OCI-LY1 (cell line): Measurements from ENCODE around the gene GPLD1.

ENCODE experiments used
- H2AFZ ChIP-seq: fragments of 200-600 bp; sonication (generic), shearing (Covaris generic); 2 replicates; pipeline ENCODE4 v1.6.0; 2014; ENCODE audit warnings: antibody characterized with exemption, mild to moderate bottlenecking, low read length
- H3F3A ChIP-seq: fragments of 200-600 bp; sonication (generic), shearing (Covaris generic); 2 replicates; pipeline ENCODE4 v1.6.0; 2014; ENCODE audit warnings: mild to moderate bottlenecking, antibody characterized with exemption, low read length, moderate library complexity; ENCODE audit not compliant: insufficient read depth
- H3K27ac ChIP-seq: fragments of 200-600 bp; sonication (generic); 2 replicates; pipeline ENCODE4 v1.5.1; 2014; ENCODE audit warnings: low read length, mixed run types, mild to moderate bottlenecking, low read depth; ENCODE audit not compliant: poor library complexity, severe bottlenecking
- H3K27me3 ChIP-seq: fragments of 200-600 bp; sonication (generic); 2 replicates; pipeline ENCODE4 v1.6.0; 2014; ENCODE audit warnings: antibody characterized with exemption, mild to moderate bottlenecking, low read length, moderate library complexity; ENCODE audit not compliant: insufficient read depth
- H3K36me3 ChIP-seq: fragments of 200-600 bp; sonication (generic); 2 replicates; pipeline ENCODE4 v1.6.1; 2014; ENCODE audit warnings: mild to moderate bottlenecking, antibody characterized with exemption, low read length, moderate library complexity, mixed read lengths; ENCODE audit not compliant: insufficient read depth
- H3K4me1 ChIP-seq: fragments of 200-600 bp; sonication (generic); 2 replicates; pipeline ENCODE4 v1.5.1; 2014; ENCODE audit warnings: mild to moderate bottlenecking, low read length, moderate library complexity; ENCODE audit not compliant: insufficient read depth, severe bottlenecking
- H3K4me2 ChIP-seq: fragments of 200-600 bp; sonication (generic), shearing (Covaris generic); 2 replicates; pipeline ENCODE4 v1.6.1; 2014; ENCODE audit warnings: low read length
- H3K4me3 ChIP-seq: fragments of 200-600 bp; sonication (generic); 2 replicates; pipeline ENCODE4 v1.5.1; 2014; ENCODE audit warnings: low read length, low read depth, mild to moderate bottlenecking, mixed read lengths; ENCODE audit not compliant: poor library complexity, severe bottlenecking
- H3K79me2 ChIP-seq: fragments of 200-600 bp; shearing (Covaris generic); 2 replicates; pipeline ENCODE4 v1.6.1; 2016; ENCODE audit warnings: mixed run types, low read length, mixed read lengths; ENCODE audit not compliant: insufficient read depth
- H3K9ac ChIP-seq: fragments of 200-600 bp; sonication (generic), shearing (Covaris generic); 2 replicates; pipeline ENCODE4 v1.6.1; 2014; ENCODE audit warnings: mild to moderate bottlenecking, low read length, mixed read lengths
- H3K9me2 ChIP-seq: fragments of 200-600 bp; sonication (generic), shearing (Covaris generic); 2 replicates; pipeline ENCODE4 v1.6.1; 2014; ENCODE audit warnings: low read depth, mild to moderate bottlenecking, low read length, mixed read lengths
- H3K9me3 ChIP-seq: fragments of 200-600 bp; shearing (Covaris generic); 2 replicates; pipeline ENCODE4 v1.6.1; 2014; ENCODE audit warnings: low read length, mixed read lengths
- H4K20me1 ChIP-seq: fragments of 200-600 bp; sonication (generic), shearing (Covaris generic); 2 replicates; pipeline ENCODE4 v1.6.0; 2016; ENCODE audit warnings: mild to moderate bottlenecking, low read length; ENCODE audit not compliant: insufficient read depth
- EZH2 ChIP-seq: fragments of 200-600 bp; sonication (generic), shearing (Covaris generic); IDR thresholded peaks from 2 replicates; pipeline ENCODE4 v1.8.0; 2017; ENCODE audit warnings: borderline replicate concordance, mixed run types, mild to moderate bottlenecking, antibody characterized with exemption, low read length, moderate library complexity, mixed read lengths
- TF ChIP-seq, protein P1 (sequence below): fragments of 200-600 bp; sonication (generic), shearing (Covaris generic); IDR thresholded peaks from 2 replicates; pipeline ENCODE4 v1.5.1; 2017; ENCODE audit warnings: mild to moderate bottlenecking, antibody characterized with exemption, low read length, moderate library complexity, mixed read lengths

Gene GPLD1

DNA sequence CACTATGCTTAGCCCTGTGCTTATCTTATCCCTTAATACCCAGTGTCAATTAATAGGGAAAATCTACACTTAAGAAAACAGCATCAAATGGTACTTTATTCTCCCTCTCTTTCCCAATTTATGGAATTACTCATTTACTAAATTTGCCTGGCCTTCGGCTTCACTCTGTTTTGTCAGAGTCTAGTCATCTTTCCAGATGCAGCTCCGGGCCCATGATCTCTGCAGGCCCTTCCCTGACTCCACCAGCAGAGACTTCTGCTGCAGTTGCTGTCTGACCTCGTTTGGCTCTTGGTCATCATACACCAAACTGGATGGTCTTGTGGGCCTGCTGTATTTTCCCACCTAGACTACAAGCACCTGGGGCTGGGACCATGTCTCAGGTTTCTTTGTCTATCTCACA is 59.3 kb downstream of the GPLD1 start:
- no peaks in the 10 kb centered on the region for H3K4me1 ChIP-seq
- H3K79me2 ChIP-seq = no peaks in the 10 kb centered on the region
- 0 out of 2 replicates have a peak, but pooled peaks cover 5% of the 10 kb centered on the region for H3F3A ChIP-seq
- H3K9me2 ChIP-seq = no peaks in the 10 kb centered on the region
- no peaks in the 10 kb centered on the region for H3K9me3 ChIP-seq
- TF ChIP-seq, protein P1, sequence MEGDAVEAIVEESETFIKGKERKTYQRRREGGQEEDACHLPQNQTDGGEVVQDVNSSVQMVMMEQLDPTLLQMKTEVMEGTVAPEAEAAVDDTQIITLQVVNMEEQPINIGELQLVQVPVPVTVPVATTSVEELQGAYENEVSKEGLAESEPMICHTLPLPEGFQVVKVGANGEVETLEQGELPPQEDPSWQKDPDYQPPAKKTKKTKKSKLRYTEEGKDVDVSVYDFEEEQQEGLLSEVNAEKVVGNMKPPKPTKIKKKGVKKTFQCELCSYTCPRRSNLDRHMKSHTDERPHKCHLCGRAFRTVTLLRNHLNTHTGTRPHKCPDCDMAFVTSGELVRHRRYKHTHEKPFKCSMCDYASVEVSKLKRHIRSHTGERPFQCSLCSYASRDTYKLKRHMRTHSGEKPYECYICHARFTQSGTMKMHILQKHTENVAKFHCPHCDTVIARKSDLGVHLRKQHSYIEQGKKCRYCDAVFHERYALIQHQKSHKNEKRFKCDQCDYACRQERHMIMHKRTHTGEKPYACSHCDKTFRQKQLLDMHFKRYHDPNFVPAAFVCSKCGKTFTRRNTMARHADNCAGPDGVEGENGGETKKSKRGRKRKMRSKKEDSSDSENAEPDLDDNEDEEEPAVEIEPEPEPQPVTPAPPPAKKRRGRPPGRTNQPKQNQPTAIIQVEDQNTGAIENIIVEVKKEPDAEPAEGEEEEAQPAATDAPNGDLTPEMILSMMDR = no peak
- TF ChIP-seq EZH2 = no peak
- H3K36me3 ChIP-seq = peaks cover 46% of the 10 kb centered on the region
- no peak overlapping the region for H3K27ac ChIP-seq
- no peak overlapping the region for H3K4me3 ChIP-seq
- H4K20me1 ChIP-seq = no peaks in the 10 kb centered on the region
- H3K4me2 ChIP-seq = no peak overlapping the region
- no peaks in the 10 kb centered on the region for H3K27me3 ChIP-seq
- H2AFZ ChIP-seq = no peak overlapping the region
- no peak overlapping the region for H3K9ac ChIP-seq

DNA sequence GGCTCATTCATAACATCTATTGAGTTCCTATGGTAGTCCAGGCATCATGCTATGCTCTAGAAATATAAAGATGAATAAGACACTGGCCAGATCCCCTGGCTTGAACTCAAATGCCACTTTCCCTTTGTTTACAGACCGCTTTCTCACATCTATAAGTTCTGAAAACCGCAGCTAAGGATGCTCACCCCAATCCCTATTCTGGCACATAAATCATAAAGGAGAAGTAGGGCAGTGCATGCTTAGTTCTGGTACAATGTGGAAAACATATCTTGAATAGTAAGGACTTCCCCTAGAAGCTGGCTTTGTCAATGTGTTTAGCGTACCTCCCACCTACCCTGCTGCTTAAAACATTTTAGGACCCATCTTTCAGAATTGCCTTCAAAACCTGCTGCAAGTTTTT is 60.2 kb downstream of the GPLD1 start:
- Histone ChIP-seq H3K9me3 (no peaks in the 10 kb centered on the region), H3K9me2 (no peaks in the 10 kb centered on the region), H3K27me3 (no peaks in the 10 kb centered on the region), H3F3A (0 out of 2 replicates have a peak, but pooled peaks cover 5% of the 10 kb centered on the region), H3K9ac (no peak overlapping the region), H2AFZ (no peak overlapping the region), H3K27ac (no peak overlapping the region), H3K79me2 (no peaks in the 10 kb centered on the region), H3K4me2 (no peak overlapping the region), H3K4me3 (no peak overlapping the region), H3K4me1 (no peaks in the 10 kb centered on the region), H4K20me1 (no peaks in the 10 kb centered on the region), H3K36me3 (peaks cover 55% of the 10 kb centered on the region)
- TF ChIP-seq, protein P1 = no peak
- TF ChIP-seq EZH2 = no peak

DNA sequence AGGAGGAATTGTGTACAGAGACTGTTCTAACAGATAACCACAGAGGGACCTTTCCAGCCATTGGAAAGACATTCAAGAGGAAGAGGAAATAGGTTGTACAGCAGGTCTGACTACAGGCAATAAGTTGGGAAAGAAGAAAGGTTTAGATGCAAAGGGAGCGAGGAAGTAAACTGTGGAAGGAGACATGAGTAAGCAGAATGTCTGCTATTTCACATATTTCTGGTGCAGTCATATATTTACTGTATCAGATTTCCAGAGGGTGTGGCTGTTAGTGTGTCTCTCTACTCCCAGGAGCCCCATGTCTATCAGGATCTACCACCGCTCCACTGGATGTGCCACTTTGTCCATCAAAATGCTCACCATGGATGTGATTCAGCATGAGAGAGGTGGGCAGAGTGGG is 60.8 kb downstream of the GPLD1 start:
- H3K4me3 ChIP-seq = no peak overlapping the region
- no peaks in the 10 kb centered on the region for H3K27me3 ChIP-seq
- H3K9me3 ChIP-seq = no peaks in the 10 kb centered on the region
- H3K27ac ChIP-seq = no peak overlapping the region
- H3K9ac ChIP-seq = no peak overlapping the region
- peaks cover 60% of the 10 kb centered on the region for H3K36me3 ChIP-seq
- no peaks in the 10 kb centered on the region for H3K4me1 ChIP-seq
- no peak overlapping the region for H2AFZ ChIP-seq
- H3K4me2 ChIP-seq = no peak overlapping the region
- no peaks in the 10 kb centered on the region for H4K20me1 ChIP-seq
- TF ChIP-seq, protein P1 = no peak
- TF ChIP-seq EZH2 = no peak
- H3F3A ChIP-seq = 0 out of 2 replicates have a peak, but pooled peaks cover 5% of the 10 kb centered on the region
- no peaks in the 10 kb centered on the region for H3K79me2 ChIP-seq
- no peaks in the 10 kb centered on the region for H3K9me2 ChIP-seq
